ENCODE measurements around the gene RNF224. TPM values are rescaled to one million over a fixed set of nuclear protein-coding genes. Genes with fewer than 3 reads are reported as not detected.

The RNF224 gene
- total RNA-seq, 1 donor from 2014 or later: not detected

DNA sequence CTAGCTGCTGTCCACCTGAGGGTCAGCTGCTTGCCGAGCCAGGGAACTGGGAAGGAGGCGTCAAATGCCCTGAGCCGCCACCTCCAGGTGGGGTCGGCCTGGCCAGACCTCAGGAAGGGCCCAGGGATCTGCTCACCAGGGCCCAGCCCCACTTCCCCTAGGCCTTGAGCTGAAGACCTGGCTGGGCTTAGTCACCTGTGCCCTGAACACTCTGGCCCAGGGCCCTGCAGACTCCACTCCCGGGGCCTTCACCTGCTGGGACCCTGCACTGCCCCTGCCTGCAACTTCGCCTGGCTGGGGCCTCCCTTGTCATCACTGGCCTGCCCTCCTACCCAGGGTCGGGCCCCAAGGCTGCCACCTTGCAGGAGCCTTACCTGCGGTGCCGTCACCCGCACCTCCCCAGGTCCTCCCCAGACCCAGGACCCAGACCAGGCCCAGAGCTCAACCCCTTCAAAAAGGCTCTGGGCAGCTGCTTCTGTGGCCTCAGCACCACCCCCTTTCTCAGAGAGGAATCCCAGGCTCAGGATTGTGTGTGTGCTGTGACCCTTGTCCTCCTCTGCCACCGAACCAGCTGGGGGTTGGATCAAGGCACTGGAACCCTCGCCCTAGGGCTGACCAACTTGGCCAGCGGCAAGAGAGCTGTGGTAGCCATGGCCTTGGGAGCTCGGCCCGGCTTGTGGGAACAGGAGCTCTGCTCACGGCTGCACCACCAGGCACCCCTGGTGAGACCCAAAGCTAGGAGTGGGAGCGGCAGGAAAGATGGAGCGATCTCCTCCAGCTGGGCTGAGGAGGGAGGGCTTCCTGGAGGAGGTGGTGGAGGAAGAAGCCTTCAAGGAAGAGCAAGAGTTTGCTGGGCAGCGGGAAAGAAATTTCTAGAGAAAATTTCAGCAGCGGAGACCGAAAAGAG is 26.7 kb downstream of the RNF224 start:
- H3K4me1 Mint-ChIP-seq (ENCODE audit: low read depth, unreplicated experiment): peaks cover 4% of the 10 kb centered on the region
- no peak for TF ChIP-seq EZH2 (IDR thresholded peaks at IDR 0.05; ENCODE audit: insufficient read depth, low read length)
- no peak for TF ChIP-seq CTCF (IDR thresholded peaks at IDR 0.05; ENCODE audit: insufficient read depth, low read depth, low read length)
- peak overlapping the region; percentile 90 for H3K4me3 Mint-ChIP-seq (ENCODE audit: unreplicated experiment)
- peak overlapping the region; percentile 88 for H3K9ac ChIP-seq (ENCODE audit: low read length)
- H3K79me2 ChIP-seq (ENCODE audit: insufficient read depth, low read length): peaks cover 33% of the 10 kb centered on the region
- peaks cover 22% of the 10 kb centered on the region for H3K4me1 ChIP-seq (ENCODE audit: insufficient read depth, low read length)
- H3K27me3 ChIP-seq (ENCODE audit: insufficient read depth, low read length): no peaks in the 10 kb centered on the region
- H3K9me3 ChIP-seq (ENCODE audit: insufficient read depth, low read depth, low read length): no peaks in the 10 kb centered on the region
- H4K20me1 ChIP-seq (ENCODE audit: insufficient read depth, low read length): peaks cover 18% of the 10 kb centered on the region
- H3K4me2 ChIP-seq (ENCODE audit: low read length): peak overlapping the region; percentile 99
- H3K27ac Mint-ChIP-seq (ENCODE audit: unreplicated experiment): peak overlapping the region; percentile 67
- peaks cover 1% of the 10 kb centered on the region for H3K36me3 ChIP-seq (ENCODE audit: insufficient read depth, low read length)
- FAIRE-seq (no peak), DNase-seq (ENCODE audit: low read depth) (no peak)
- H3K27ac ChIP-seq (ENCODE audit: low read depth, low read length): no peak overlapping the region
- H3K27me3 Mint-ChIP-seq (ENCODE audit: low read depth, unreplicated experiment): peaks cover 6% of the 10 kb centered on the region
- peak overlapping the region; percentile 97 for H3K4me3 ChIP-seq (ENCODE audit: insufficient read depth, low read depth, low read length)
- H3K9me3 Mint-ChIP-seq (ENCODE audit: unreplicated experiment): no peaks in the 10 kb centered on the region
- H3K36me3 Mint-ChIP-seq (ENCODE audit: low read depth, unreplicated experiment): no peaks in the 10 kb centered on the region
- peak overlapping the region; percentile 90 for H2AFZ ChIP-seq (ENCODE audit: low read depth, low read length)

DNA sequence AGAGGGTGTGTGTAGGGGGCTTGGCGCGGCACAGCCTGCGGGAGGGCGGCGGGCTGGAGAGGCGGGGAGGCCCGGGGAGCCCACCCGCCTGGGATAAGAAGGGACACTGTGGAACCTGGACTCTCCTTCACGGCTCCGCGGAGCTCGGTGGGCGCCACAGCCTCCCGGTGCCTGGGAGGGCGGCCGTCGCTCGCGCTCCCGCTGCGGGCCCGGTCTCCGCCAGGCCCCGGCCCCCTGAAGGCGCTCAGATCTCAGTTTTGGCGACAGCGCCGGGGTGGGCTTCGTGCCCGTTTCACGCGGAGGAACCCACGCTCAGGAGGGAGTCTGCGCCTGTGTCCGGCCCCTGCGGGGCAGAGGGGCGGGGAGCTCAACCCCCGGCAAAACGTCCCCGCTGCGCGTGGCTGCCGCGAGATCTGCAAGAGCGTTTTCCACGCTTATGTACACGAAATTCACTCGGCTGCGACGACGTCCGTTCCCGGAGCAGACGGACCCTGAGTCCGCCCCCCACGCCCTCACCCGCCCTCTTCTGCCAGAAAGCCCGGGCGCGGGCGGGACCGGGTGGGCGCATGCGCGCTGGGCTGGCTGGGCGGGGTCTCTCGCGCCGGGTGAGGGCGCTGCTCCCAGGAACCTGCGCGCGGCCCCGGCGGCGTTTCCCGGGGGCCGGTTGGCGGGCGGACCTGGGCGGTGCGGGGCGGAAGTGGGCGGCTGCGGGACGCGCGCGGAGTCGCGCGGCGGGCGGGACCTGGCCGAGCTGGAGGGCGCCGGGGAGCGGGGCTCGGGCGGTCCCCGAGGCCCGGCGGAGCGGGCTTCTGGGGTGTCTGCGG is 27.5 kb downstream of the RNF224 start, which contains the start of gene NELFB:
Gene NELFB, plus strand, starts transcription at position 704 of the 824 bp plus-strand sequence.
- Histone ChIP-seq H3K4me2 (ENCODE audit: low read length) (peak within 1 kb of the TSS; percentile 99), H3K36me3 (ENCODE audit: insufficient read depth, low read length) (peaks cover 4% of the 10 kb centered on the region), H3K27ac (ENCODE audit: low read depth, low read length) (peak within 1 kb of the TSS; percentile 50), H3K9ac (ENCODE audit: low read length) (peak within 1 kb of the TSS; percentile 88), H2AFZ (ENCODE audit: low read depth, low read length) (peak within 1 kb of the TSS; percentile 90), H3K27me3 (ENCODE audit: insufficient read depth, low read length) (no peaks in the 10 kb centered on the region), H3K79me2 (ENCODE audit: insufficient read depth, low read length) (peaks cover 37% of the 10 kb centered on the region), H3K4me1 (ENCODE audit: insufficient read depth, low read length) (peaks cover 22% of the 10 kb centered on the region), H3K9me3 (ENCODE audit: insufficient read depth, low read depth, low read length) (no peaks in the 10 kb centered on the region), H4K20me1 (ENCODE audit: insufficient read depth, low read length) (peaks cover 23% of the 10 kb centered on the region), H3K4me3 (ENCODE audit: insufficient read depth, low read depth, low read length) (peak within 1 kb of the TSS; percentile 97)
- FAIRE-seq: no peak
- no peak for TF ChIP-seq EZH2 (IDR thresholded peaks at IDR 0.05; ENCODE audit: insufficient read depth, low read length)
- TF ChIP-seq CTCF (IDR thresholded peaks at IDR 0.05; ENCODE audit: insufficient read depth, low read depth, low read length): no peak
- peak; percentile 48 for DNase-seq (ENCODE audit: low read depth)
- Mint-ChIP-seq H3K9me3 (ENCODE audit: unreplicated experiment) (no peaks in the 10 kb centered on the region), H3K27me3 (ENCODE audit: low read depth, unreplicated experiment) (peaks cover 2% of the 10 kb centered on the region), H3K27ac (ENCODE audit: unreplicated experiment) (peak within 1 kb of the TSS; percentile 67), H3K4me1 (ENCODE audit: low read depth, unreplicated experiment) (peaks cover 4% of the 10 kb centered on the region), H3K4me3 (ENCODE audit: unreplicated experiment) (peak within 1 kb of the TSS; percentile 90), H3K36me3 (ENCODE audit: low read depth, unreplicated experiment) (no peaks in the 10 kb centered on the region)
